GM21576 (cell line): Measurements from ENCODE around the gene TCEA2.
"Not testable (repeated sequence)": the region's sequence is repeated elsewhere in the genome, so short reads cannot be mapped to it uniquely, and the experiment has no call there.

Source experiments
- ATAC-seq: cut with Tn5 transposase; IDR thresholded peaks from one replicate; pipeline ENCODE4 v1.9.1; 2021; ENCODE audit warnings: mild to moderate bottlenecking, moderate library complexity; ENCODE audit not compliant: unreplicated experiment

TCEA2 gene

GRCh38 chr20:64106435-64106961 lies 43.5 kb downstream of the TCEA2 start:
- ATAC-seq, result no peak

- no peak for ATAC-seq
These were observed 44.2 kb downstream of the TCEA2 start, which contains the start of gene NPBWR2 for GRCh38 chr20:64106981-64107735. NPBWR2 (minus strand) TSS chr20:64107565; CDS start chr20:64106831, 734 bp downstream.

GRCh38 chr20:64107736-64108457 lies 44.9 kb downstream of the TCEA2 start:
- ATAC-seq, result no peak

GRCh38 chr20:64108731-64109681 lies 46.0 kb downstream of the TCEA2 start:
- ATAC-seq, result no peak

- ATAC-seq, result no peak
These were observed 46.9 kb downstream of the TCEA2 start for GRCh38 chr20:64109831-64110391.

- ATAC-seq, result no peak
These were observed 47.5 kb downstream of the TCEA2 start for GRCh38 chr20:64110411-64111068.

- ATAC-seq, result no peak
These were observed 49.0 kb downstream of the TCEA2 start for GRCh38 chr20:64111841-64112641.

- ATAC-seq, result no peak
These were observed 49.9 kb downstream of the TCEA2 start for GRCh38 chr20:64112691-64113443.

- ATAC-seq, result no peak
These were observed 50.4 kb downstream of the TCEA2 start for GRCh38 chr20:64113444-64113775.

GRCh38 chr20:64113796-64114355 lies 50.9 kb downstream of the TCEA2 start:
- no peak for ATAC-seq

GRCh38 chr20:64114356-64114971 lies 51.5 kb downstream of the TCEA2 start:
- no peak for ATAC-seq

- no peak for ATAC-seq
These were observed 52.3 kb downstream of the TCEA2 start for GRCh38 chr20:64115171-64115911.

GRCh38 chr20:64116016-64116415 lies 53.0 kb downstream of the TCEA2 start:
- no peak for ATAC-seq

- no peak for ATAC-seq
These were observed 53.8 kb downstream of the TCEA2 start for GRCh38 chr20:64116541-64117431.

- ATAC-seq, result not testable (repeated sequence)
These were observed 54.4 kb downstream of the TCEA2 start for GRCh38 chr20:64117432-64117777.

GRCh38 chr20:64119301-64119680 lies 56.3 kb downstream of the TCEA2 start:
- no peak for ATAC-seq
